Measurements from ENCODE around the gene R3HDM2.
"Not testable (repeated sequence)": the region's sequence is repeated elsewhere in the genome, so short reads cannot be mapped to it uniquely, and the experiment has no call there.

The R3HDM2 gene

DNA sequence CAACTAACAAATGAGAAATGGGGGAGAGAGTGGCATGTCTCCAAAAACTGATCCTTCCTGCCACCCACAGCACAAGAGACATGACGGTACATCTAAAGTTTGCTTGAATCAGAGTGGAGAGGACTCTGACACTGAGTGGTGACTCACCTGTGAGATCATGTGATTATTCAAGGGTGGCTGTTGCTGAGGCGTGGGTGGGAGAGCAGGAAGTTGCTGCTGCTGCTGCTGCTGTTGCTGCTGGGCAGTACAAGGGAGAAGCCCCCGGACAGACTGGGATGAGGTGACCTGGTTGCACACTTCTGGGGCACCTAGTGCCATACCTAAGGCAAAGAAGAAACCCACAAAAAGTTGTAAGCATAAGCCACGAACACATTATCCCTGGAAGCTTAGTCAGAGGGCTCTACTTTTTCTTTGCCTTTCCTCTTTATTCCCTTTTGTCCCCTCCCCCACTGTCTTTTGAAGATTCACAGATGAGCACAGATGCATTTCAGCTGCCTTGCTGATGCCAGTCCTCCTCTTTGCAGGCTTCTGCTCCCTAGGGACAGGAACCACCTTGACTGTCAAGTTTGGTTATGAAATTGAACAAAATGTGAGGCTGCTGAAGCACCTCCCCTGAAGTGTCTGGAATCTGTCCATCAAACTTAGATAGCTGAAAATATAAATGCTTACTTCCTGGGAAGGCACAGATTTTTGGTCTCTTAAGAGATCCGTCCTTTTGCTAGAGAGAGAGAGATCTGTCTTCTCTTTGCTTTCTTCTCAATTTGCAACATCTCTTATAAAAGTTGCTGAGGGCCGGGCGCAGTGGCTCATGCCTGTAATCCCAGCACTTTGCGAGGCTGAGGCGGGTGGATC lies 150.4 kb downstream of the R3HDM2 start:
- H3K27me3 Mint-ChIP-seq: no peaks in the 10 kb centered on the region
- H3K36me3 Mint-ChIP-seq (ENCODE audit: low read depth): peaks cover 47% of the 10 kb centered on the region
- H3K4me3 Mint-ChIP-seq: peak overlapping the region; percentile 69
- peak overlapping the region; percentile 96 for H3K27ac Mint-ChIP-seq
- no peaks in the 10 kb centered on the region for H3K9me3 Mint-ChIP-seq
- peaks cover 26% of the 10 kb centered on the region for H3K4me1 Mint-ChIP-seq (ENCODE audit: low read depth)

DNA sequence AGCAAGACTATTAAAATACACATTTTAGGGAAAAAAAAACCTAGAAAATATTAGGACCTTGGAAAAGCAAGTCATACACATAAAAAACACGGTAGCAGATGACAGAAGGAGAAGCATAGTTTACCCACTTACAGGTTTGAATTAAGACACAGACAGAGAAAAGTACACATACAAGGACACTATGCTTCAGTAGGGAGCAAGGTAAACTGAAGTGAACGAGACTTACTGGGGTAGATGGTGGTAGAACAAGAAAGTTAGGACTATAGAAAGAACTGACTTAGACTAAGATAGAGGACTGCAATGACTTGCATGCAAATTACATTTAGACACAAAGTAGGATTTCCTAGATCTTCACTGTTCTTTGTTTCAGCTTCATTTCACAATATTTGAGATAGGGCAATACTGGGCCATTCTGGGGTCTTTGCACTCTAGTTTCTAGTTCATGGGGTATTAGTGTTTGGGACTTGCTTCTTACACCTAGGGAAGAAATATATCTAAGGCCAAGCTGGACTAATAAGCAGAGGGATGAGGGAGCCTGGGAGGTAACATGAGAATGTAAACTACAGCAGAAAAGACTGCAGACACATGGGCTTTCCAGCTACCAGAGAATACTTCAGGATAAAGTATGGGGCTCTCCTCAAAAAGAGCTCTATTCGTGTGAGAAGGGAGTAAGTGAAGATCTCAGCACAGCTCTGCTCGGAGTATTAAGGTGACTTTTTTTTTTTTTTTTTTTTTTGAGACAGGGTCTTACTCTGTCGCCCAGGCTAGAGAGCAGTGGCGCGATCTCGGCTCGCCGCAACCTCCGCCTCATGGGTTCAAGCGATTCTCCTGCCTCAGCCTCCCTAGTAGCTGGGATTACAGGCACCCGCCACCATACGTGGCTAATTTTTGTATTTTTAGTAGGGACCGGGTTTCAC lies 152.1 kb downstream of the R3HDM2 start:
- H3K27me3 Mint-ChIP-seq: no peaks in the 10 kb centered on the region
- peak overlapping the region; percentile 68 for H3K27ac Mint-ChIP-seq
- H3K4me3 Mint-ChIP-seq: no peak overlapping the region
- peaks cover 57% of the 10 kb centered on the region for H3K36me3 Mint-ChIP-seq (ENCODE audit: low read depth)
- peaks cover 27% of the 10 kb centered on the region for H3K4me1 Mint-ChIP-seq (ENCODE audit: low read depth)
- H3K9me3 Mint-ChIP-seq: no peaks in the 10 kb centered on the region

GRCh38 chr12:57276935-57277563 lies 153.8 kb downstream of the R3HDM2 start:
- H3K4me3 Mint-ChIP-seq: no peak overlapping the region
- H3K4me1 Mint-ChIP-seq (ENCODE audit: low read depth): peaks cover 27% of the 10 kb centered on the region
- H3K27me3 Mint-ChIP-seq: no peaks in the 10 kb centered on the region
- H3K9me3 Mint-ChIP-seq: no peaks in the 10 kb centered on the region
- H3K27ac Mint-ChIP-seq: no peak overlapping the region
- H3K36me3 Mint-ChIP-seq (ENCODE audit: low read depth): peaks cover 61% of the 10 kb centered on the region

GRCh38 chr12:57276233-57276632 lies 154.6 kb downstream of the R3HDM2 start:
- H3K27me3 Mint-ChIP-seq, H3K27ac Mint-ChIP-seq, H3K9me3 Mint-ChIP-seq, H3K4me3 Mint-ChIP-seq: not testable (repeated sequence)
- H3K36me3 Mint-ChIP-seq (ENCODE audit: low read depth): peaks cover 59% of the 10 kb centered on the region
- peaks cover 26% of the 10 kb centered on the region for H3K4me1 Mint-ChIP-seq (ENCODE audit: low read depth)

- Mint-ChIP-seq H3K27me3 (no peaks in the 10 kb centered on the region), H3K4me3 (no peak overlapping the region), H3K27ac (no peak overlapping the region), H3K36me3 (ENCODE audit: low read depth) (peaks cover 56% of the 10 kb centered on the region), H3K9me3 (no peaks in the 10 kb centered on the region), H3K4me1 (ENCODE audit: low read depth) (peaks cover 9% of the 10 kb centered on the region)
Observed at GRCh38 chr12:57273516-57273915, 157.3 kb downstream of the R3HDM2 start.

GRCh38 chr12:57272337-57273151 lies 158.3 kb downstream of the R3HDM2 start:
- peaks cover 17% of the 10 kb centered on the region for H3K4me1 Mint-ChIP-seq (ENCODE audit: low read depth)
- H3K9me3 Mint-ChIP-seq: no peaks in the 10 kb centered on the region
- peaks cover 54% of the 10 kb centered on the region for H3K36me3 Mint-ChIP-seq (ENCODE audit: low read depth)
- no peaks in the 10 kb centered on the region for H3K27me3 Mint-ChIP-seq
- H3K4me3 Mint-ChIP-seq: no peak overlapping the region
- no peak overlapping the region for H3K27ac Mint-ChIP-seq

DNA sequence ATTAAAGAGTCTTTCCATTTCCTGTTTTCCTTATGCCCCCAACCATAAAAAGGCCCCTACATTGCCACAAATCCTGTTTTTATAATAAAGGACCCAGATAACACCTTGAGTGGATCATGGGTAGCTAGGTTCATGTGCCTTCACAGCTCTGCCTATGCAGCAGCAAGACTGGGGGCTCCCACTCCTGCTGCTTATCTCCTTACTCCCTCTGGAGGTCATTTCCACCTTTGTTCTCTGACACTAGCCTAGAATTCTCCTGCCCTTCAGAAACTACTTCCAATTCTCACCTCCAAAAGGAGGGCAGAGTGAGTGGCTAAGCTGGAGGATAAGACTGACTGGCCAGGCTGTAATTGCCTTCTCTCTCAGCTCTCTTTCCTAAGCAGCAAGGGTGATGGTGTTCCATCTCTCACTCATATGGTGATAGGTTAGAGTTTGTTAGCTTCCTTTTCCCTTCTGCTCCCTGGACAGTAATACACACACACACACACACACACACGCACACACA lies 159.8 kb downstream of the R3HDM2 start:
- no peak overlapping the region for H3K4me3 Mint-ChIP-seq
- H3K4me1 Mint-ChIP-seq (ENCODE audit: low read depth): peaks cover 17% of the 10 kb centered on the region
- no peak overlapping the region for H3K27ac Mint-ChIP-seq
- no peaks in the 10 kb centered on the region for H3K27me3 Mint-ChIP-seq
- no peaks in the 10 kb centered on the region for H3K9me3 Mint-ChIP-seq
- peaks cover 61% of the 10 kb centered on the region for H3K36me3 Mint-ChIP-seq (ENCODE audit: low read depth)

DNA sequence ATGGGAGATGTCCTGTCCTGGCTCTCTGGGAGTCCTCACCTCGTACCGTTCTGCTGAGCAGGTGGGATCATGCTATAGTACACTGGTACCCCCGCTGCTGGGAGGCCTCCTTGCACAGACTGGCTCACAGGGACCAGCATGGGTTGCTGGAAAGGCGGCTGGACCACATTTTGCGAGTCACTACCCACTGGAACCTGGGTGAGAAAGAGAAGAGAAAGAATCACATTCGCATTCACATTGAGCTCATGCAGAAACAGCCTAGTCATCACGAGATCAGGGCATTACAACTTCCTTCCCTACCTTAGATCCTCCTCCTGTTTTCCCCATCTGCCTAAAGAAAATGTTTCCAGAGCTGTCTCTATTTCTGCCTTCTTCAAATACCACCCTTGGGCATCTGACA lies 162.6 kb downstream of the R3HDM2 start:
- H3K36me3 Mint-ChIP-seq (ENCODE audit: low read depth): peaks cover 44% of the 10 kb centered on the region
- peaks cover 13% of the 10 kb centered on the region for H3K4me1 Mint-ChIP-seq (ENCODE audit: low read depth)
- H3K9me3 Mint-ChIP-seq: no peaks in the 10 kb centered on the region
- peak overlapping the region; percentile 87 for H3K27ac Mint-ChIP-seq
- no peak overlapping the region for H3K4me3 Mint-ChIP-seq
- no peaks in the 10 kb centered on the region for H3K27me3 Mint-ChIP-seq

DNA sequence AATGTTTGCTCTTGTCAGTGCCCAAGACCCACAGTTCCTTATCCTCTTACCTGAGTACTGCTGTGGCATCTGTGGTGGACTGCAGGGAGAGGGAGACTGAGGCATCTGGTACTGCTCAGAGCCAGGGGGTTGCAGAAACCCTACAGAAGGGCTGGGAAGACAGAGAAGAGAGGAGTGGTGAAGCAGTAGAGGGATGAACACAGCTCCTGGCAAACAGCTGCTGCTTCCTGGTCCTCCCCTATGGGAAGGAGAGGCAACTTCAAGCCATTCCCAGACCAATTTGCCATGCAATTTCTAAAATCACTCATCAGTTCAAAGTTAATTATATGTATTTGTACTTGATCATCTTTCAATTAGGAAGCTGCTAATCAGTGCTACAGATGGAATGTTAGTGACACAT lies 164.2 kb downstream of the R3HDM2 start:
- peaks cover 13% of the 10 kb centered on the region for H3K4me1 Mint-ChIP-seq (ENCODE audit: low read depth)

DNA sequence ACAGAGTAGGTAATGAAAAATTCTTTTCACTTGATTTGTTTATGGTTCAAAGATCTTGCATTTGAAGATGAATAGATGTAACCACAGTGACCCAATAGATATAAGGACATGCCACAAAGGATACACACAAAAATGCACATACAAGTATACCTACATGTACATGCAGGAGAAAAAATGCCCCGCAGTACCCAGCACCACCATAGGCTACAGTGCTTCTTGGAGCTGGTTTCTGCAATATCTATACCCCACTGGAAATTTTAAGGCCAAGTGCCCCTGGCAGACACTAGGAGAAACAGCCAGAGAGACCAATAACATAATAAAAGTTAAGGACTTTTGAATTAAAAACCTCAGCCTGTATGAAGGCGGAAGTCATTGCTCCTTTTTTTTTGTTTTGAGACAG lies 167.7 kb downstream of the R3HDM2 start:
- H3K36me3 Mint-ChIP-seq (ENCODE audit: low read depth): peaks cover 28% of the 10 kb centered on the region
- H3K27ac Mint-ChIP-seq: no peak overlapping the region
- peaks cover 4% of the 10 kb centered on the region for H3K4me1 Mint-ChIP-seq (ENCODE audit: low read depth)
- H3K9me3 Mint-ChIP-seq: no peaks in the 10 kb centered on the region
- H3K27me3 Mint-ChIP-seq: no peaks in the 10 kb centered on the region
- H3K4me3 Mint-ChIP-seq: no peak overlapping the region

More for the DNA sequence above, 164.2 kb downstream of the R3HDM2 start:
- H3K36me3 Mint-ChIP-seq (ENCODE audit: low read depth): peaks cover 43% of the 10 kb centered on the region
- H3K9me3 Mint-ChIP-seq: no peaks in the 10 kb centered on the region
- peak overlapping the region; percentile 69 for H3K27ac Mint-ChIP-seq
- no peaks in the 10 kb centered on the region for H3K27me3 Mint-ChIP-seq
- H3K4me3 Mint-ChIP-seq: no peak overlapping the region

GRCh38 chr12:57262126-57262822 lies 168.6 kb downstream of the R3HDM2 start:
- Mint-ChIP-seq H3K27me3 (no peaks in the 10 kb centered on the region), H3K27ac (no peak overlapping the region), H3K9me3 (no peaks in the 10 kb centered on the region), H3K4me3 (no peak overlapping the region), H3K36me3 (ENCODE audit: low read depth) (peaks cover 22% of the 10 kb centered on the region), H3K4me1 (ENCODE audit: low read depth) (no peaks in the 10 kb centered on the region)

GRCh38 chr12:57261428-57261865 lies 169.4 kb downstream of the R3HDM2 start:
- Mint-ChIP-seq H3K4me1 (ENCODE audit: low read depth) (no peaks in the 10 kb centered on the region), H3K4me3 (no peak overlapping the region), H3K9me3 (no peaks in the 10 kb centered on the region), H3K36me3 (ENCODE audit: low read depth) (peaks cover 18% of the 10 kb centered on the region), H3K27ac (no peak overlapping the region), H3K27me3 (no peaks in the 10 kb centered on the region)

DNA sequence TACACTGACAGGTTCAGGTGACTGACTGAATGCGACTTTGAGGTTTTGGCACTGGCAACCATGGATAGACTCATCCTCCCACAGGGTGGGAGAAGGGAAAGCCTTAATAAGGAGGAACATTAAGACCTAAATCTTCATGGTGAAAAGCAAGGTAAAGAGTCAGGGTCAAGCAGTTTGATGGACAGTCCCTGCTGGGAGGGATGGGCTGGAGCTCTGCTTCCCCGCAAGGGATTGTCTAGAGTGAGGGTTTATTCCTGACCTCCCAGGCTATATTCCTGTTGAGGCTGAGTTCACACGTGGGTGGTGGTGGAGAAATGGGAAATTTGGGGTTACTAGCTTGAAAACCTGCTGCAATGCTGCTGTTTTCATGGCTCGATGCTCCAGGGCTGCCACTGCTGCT lies 170.5 kb downstream of the R3HDM2 start:
- Mint-ChIP-seq H3K27ac (no peak overlapping the region), H3K9me3 (no peaks in the 10 kb centered on the region), H3K36me3 (ENCODE audit: low read depth) (peaks cover 26% of the 10 kb centered on the region), H3K4me1 (ENCODE audit: low read depth) (no peaks in the 10 kb centered on the region), H3K4me3 (no peak overlapping the region), H3K27me3 (no peaks in the 10 kb centered on the region)

Data from stimulated activated naive CD8-positive, alpha-beta T cell treated with anti-CD3 and anti-CD28 coated beads, Interleukin-15, Interleukin-2, amounts not matched to agents 100 ng/mL and 50 ng/mL, for 24 hours (primary cell).